OCI-LY7 (cell line): ENCODE data around the gene DNAJC7. TPM values are rescaled to one million over a fixed set of nuclear protein-coding genes. Genes with fewer than 3 reads are reported as not detected.
A peak's percentile ranks its signal among the peaks of the same experiment; 100 is the strongest.

Source experiments
- BruUV-seq: library from RNA; stranded (reverse); fragments of 400-500 nt; replicated peaks from 2 replicates; lab custom pipeline; 2021; lab: Mats Ljungman, UMichigan
- CTCF ChIA-PET: fragments of 300-600 bp; sonication (Branson Sonifier 250); formaldehyde crosslinking; loops from one replicate; lab custom pipeline; 2022; ENCODE audit warnings: antibody characterized with exemption; ENCODE audit not compliant: unreplicated experiment; lab: Charles Lee
- POLR2A ChIA-PET: fragments of 300-600 bp; sonication (Branson Sonifier 250); formaldehyde crosslinking; loops from one replicate; lab custom pipeline; 2022; ENCODE audit warnings: antibody characterized with exemption; lab: Charles Lee
- DNase-seq: peaks from one replicate; pipeline ENCODE4 v3.0.0-alpha.2; 2015; ENCODE audit warnings: low spot score
- H2AFZ ChIP-seq: fragments of 200-600 bp; sonication (generic), shearing (Covaris generic); 2 replicates; pipeline ENCODE4 v1.6.1; 2014; ENCODE audit warnings: mild to moderate bottlenecking, antibody characterized with exemption, low read length, moderate library complexity
- H3K27ac ChIP-seq: fragments of 200-600 bp; sonication (generic); 2 replicates; pipeline ENCODE4 v1.5.1; 2014; ENCODE audit warnings: mixed run types, low read depth, mild to moderate bottlenecking, moderate library complexity, low read length, inconsistent platforms; ENCODE audit not compliant: poor library complexity, severe bottlenecking
- H3K36me3 ChIP-seq: fragments of 200-600 bp; sonication (generic); 2 replicates; pipeline ENCODE4 v1.6.1; 2014; ENCODE audit warnings: mild to moderate bottlenecking, antibody characterized with exemption, low read length, moderate library complexity, mixed read lengths; ENCODE audit not compliant: insufficient read depth
- H3K4me1 ChIP-seq: fragments of 200-600 bp; sonication (generic); 2 replicates; pipeline ENCODE4 v1.5.1; 2014; ENCODE audit warnings: mild to moderate bottlenecking, low read length; ENCODE audit not compliant: insufficient read depth, poor library complexity, severe bottlenecking
- H3K4me2 ChIP-seq: fragments of 200-600 bp; sonication (generic); 2 replicates; pipeline ENCODE4 v1.6.1; 2014; ENCODE audit warnings: mild to moderate bottlenecking, low read length
- H3K4me3 ChIP-seq: fragments of 200-600 bp; sonication (generic); 2 replicates; pipeline ENCODE4 v1.5.1; 2014; ENCODE audit warnings: mild to moderate bottlenecking, low read depth, low read length; ENCODE audit not compliant: poor library complexity, severe bottlenecking
- H3K79me2 ChIP-seq: fragments of 200-600 bp; sonication (generic); 2 replicates; pipeline ENCODE4 v1.6.1; 2016; ENCODE audit warnings: low read depth, mild to moderate bottlenecking, low read length, moderate library complexity, mixed read lengths; ENCODE audit not compliant: insufficient read depth
- H3K9me2 ChIP-seq: fragments of 200-600 bp; sonication (generic); 2 replicates; pipeline ENCODE4 v1.6.1; 2016; ENCODE audit warnings: mild to moderate bottlenecking, low read length, mixed read lengths; ENCODE audit not compliant: insufficient read depth
- H3K9me3 ChIP-seq: fragments of 200-600 bp; sonication (generic); 2 replicates; pipeline ENCODE4 v1.6.1; 2014; ENCODE audit warnings: mild to moderate bottlenecking, mixed run types, low read length, mixed read lengths
- H4K20me1 ChIP-seq: fragments of 200-600 bp; sonication (generic); 2 replicates; pipeline ENCODE4 v1.6.1; 2014; ENCODE audit warnings: mild to moderate bottlenecking, antibody characterized with exemption, low read length, moderate library complexity, mixed read lengths; ENCODE audit not compliant: insufficient read depth
- CTCF ChIP-seq: fragments of 200-600 bp; sonication (generic); conservative IDR thresholded peaks from 2 replicates; pipeline ENCODE4 v1.5.1; 2014; ENCODE audit warnings: mild to moderate bottlenecking, antibody characterized with exemption, low read length, moderate library complexity, mixed read lengths
- EZH2phosphoT487 ChIP-seq: fragments of 200-600 bp; sonication (generic); IDR thresholded peaks from 2 replicates; pipeline ENCODE4 v1.6.1; 2018; ENCODE audit warnings: low read depth, borderline replicate concordance, mild to moderate bottlenecking, mixed run types, antibody characterized with exemption, low read length, moderate library complexity, mixed read lengths
- intact Hi-C: fragments of 100-400 bp; cut with micrococcal nuclease; formaldehyde crosslinking; loops from one replicate; pipeline ENCODE4 v1.10.0; 2022; ENCODE audit not compliant: unreplicated experiment
- total RNA-seq, 2 experiments: library from RNA; depleted of rRNA in 1 of 2; stranded (reverse); fragments of >200 nt in 1 of 2; shearing (Covaris generic) in 1 of 2; gene quantifications; 2 replicates each; pipeline ENCODE4 v1.2.3, GENCODE V29; 2014 to 2022

Gene DNAJC7
- total RNA-seq, 2 experiments from 2014 or later, result 76.4 to 124 TPM

GRCh38 chr17:42038221-42038973, 21.2 kb upstream of the DNAJC7 start:
- TF ChIP-seq CTCF, result no peak
- no peak for TF ChIP-seq EZH2phosphoT487
- Histone ChIP-seq H4K20me1 (no peaks in the 10 kb centered on the region), H3K4me2 (no peak overlapping the region), H3K9me3 (no peaks in the 10 kb centered on the region), H3K4me1 (peaks cover 12% of the 10 kb centered on the region), H3K9me2 (no peaks in the 10 kb centered on the region), H3K4me3 (no peak overlapping the region), H2AFZ (no peak overlapping the region), H3K27ac (no peak overlapping the region), H3K79me2 (no peaks in the 10 kb centered on the region), H3K36me3 (no peaks in the 10 kb centered on the region)
- ChIA-PET CTCF (no interaction called here), POLR2A (interaction anchor here (0.6 kb wide), 1 partner anchor 157 kb away, joined by 4 read pairs; no protein-coding TSS in a partner anchor)
- no peak for DNase-seq
- intact Hi-C loops, result no loop called here
- BruUV-seq, result no TSS peak

DNA sequence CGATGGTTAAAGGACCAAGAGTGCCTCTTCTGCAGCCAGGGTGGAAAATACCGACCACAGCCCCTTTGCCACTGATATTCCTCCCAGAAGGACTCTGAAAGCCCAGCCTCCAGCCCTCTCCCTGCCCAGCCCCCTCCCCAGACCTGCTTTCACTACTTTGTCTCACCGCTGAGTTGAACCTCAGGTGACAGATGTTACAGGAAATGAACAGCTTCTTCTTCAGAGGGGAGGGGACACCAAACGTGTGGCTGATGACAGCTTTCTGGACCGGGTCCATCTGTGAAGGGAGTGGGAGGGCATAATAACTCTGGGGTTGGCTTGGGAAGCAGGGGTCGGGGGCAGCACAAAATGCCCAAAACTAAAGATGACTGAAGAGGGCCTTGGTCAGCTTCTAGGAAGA, 16.8 kb upstream of the DNAJC7 start:
- Histone ChIP-seq H3K4me1 (peaks cover 12% of the 10 kb centered on the region), H3K9me2 (no peaks in the 10 kb centered on the region), H3K9me3 (no peaks in the 10 kb centered on the region), H3K27ac (no peak overlapping the region), H3K36me3 (no peaks in the 10 kb centered on the region), H2AFZ (peak overlapping the region; percentile 75), H4K20me1 (no peaks in the 10 kb centered on the region), H3K79me2 (no peaks in the 10 kb centered on the region), H3K4me2 (peak overlapping the region; percentile 34), H3K4me3 (no peak overlapping the region)
- BruUV-seq, result no TSS peak
- DNase-seq, result peak; percentile 64
- CTCF ChIA-PET, result no interaction called here
- TF ChIP-seq CTCF (no peak), EZH2phosphoT487 (no peak)
- intact Hi-C loops, result no loop called here
- POLR2A ChIA-PET, result interaction anchor here (0.6 to 0.9 kb wide), 3 partner anchors 17 to 105 kb away, joined by 3 to 5 read pairs (median 4); partner anchors contain the start of gene DNAJC7

GRCh38 chr17:42031584-42031983, 14.3 kb upstream of the DNAJC7 start:
- Histone ChIP-seq H3K79me2 (no peaks in the 10 kb centered on the region), H3K9me3 (no peaks in the 10 kb centered on the region)
- POLR2A ChIA-PET, result interaction anchor here (0.5 to 1.0 kb wide), 2 partner anchors 11 to 246 kb away, joined by 3 read pairs; partner anchors contain the start of gene NKIRAS2

More at GRCh38 chr17:42031584-42031983, 14.3 kb upstream of the DNAJC7 start:
- no peak for DNase-seq
- Histone ChIP-seq H2AFZ (no peak overlapping the region), H3K4me1 (peaks cover 12% of the 10 kb centered on the region), H4K20me1 (no peaks in the 10 kb centered on the region), H3K4me2 (no peak overlapping the region), H3K27ac (no peak overlapping the region), H3K4me3 (no peak overlapping the region), H3K9me2 (no peaks in the 10 kb centered on the region), H3K36me3 (no peaks in the 10 kb centered on the region)
- no TSS peak for BruUV-seq
- intact Hi-C loops, result no loop called here
- CTCF ChIA-PET, result no interaction called here
- no peak for TF ChIP-seq CTCF
